HL-60 (cell line): ENCODE results near the gene TSC22D2.
"Not testable (repeated sequence)": the region's sequence is repeated elsewhere in the genome, so short reads cannot be mapped to it uniquely, and the experiment has no call there.

Experiments used
- GABPA ChIP-seq: IDR thresholded peaks from 2 replicates; pipeline ENCODE4 v1.6.1; 2012; ENCODE audit warnings: low read depth
- POLR2AphosphoS5 ChIP-seq: IDR thresholded peaks from 2 replicates; pipeline ENCODE4 v1.6.1; 2012; ENCODE audit warnings: low read depth
- TF ChIP-seq, protein P1 (sequence below): IDR thresholded peaks from one replicate; pipeline ENCODE4 v1.5.1; 2011; ENCODE audit warnings: low read length, control low read depth, inconsistent platforms; ENCODE audit not compliant: insufficient read depth
- TF ChIP-seq, protein P2 (sequence below): IDR thresholded peaks from 2 replicates; pipeline ENCODE4 v1.6.1; 2012; ENCODE audit warnings: low read depth; ENCODE audit not compliant: insufficient replicate concordance

DNA sequence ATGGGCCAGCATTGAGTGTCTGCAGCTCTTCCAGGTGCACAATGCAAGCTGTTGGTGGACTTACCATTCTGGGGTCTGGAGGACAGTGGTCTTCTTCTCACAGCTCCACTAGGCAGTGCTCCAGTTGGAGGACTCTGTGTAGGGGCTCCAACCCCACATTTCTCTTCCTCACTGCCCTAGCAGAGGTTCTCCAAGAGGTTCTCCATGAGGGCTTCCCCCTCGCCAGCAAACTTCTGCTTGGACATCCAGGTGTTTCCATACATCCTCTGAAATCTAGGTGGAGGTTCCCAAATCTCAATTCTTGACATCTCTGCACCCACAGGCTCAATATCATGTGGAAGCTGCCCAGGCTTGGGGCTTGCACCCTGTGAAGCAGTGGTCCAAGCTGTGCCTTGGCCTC, 92.9 kb downstream of the TSC22D2 start:
- TF ChIP-seq, protein P1, sequence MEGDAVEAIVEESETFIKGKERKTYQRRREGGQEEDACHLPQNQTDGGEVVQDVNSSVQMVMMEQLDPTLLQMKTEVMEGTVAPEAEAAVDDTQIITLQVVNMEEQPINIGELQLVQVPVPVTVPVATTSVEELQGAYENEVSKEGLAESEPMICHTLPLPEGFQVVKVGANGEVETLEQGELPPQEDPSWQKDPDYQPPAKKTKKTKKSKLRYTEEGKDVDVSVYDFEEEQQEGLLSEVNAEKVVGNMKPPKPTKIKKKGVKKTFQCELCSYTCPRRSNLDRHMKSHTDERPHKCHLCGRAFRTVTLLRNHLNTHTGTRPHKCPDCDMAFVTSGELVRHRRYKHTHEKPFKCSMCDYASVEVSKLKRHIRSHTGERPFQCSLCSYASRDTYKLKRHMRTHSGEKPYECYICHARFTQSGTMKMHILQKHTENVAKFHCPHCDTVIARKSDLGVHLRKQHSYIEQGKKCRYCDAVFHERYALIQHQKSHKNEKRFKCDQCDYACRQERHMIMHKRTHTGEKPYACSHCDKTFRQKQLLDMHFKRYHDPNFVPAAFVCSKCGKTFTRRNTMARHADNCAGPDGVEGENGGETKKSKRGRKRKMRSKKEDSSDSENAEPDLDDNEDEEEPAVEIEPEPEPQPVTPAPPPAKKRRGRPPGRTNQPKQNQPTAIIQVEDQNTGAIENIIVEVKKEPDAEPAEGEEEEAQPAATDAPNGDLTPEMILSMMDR, result not testable (repeated sequence)
- TF ChIP-seq GABPA, POLR2AphosphoS5: not testable (repeated sequence)
- TF ChIP-seq, protein P2, sequence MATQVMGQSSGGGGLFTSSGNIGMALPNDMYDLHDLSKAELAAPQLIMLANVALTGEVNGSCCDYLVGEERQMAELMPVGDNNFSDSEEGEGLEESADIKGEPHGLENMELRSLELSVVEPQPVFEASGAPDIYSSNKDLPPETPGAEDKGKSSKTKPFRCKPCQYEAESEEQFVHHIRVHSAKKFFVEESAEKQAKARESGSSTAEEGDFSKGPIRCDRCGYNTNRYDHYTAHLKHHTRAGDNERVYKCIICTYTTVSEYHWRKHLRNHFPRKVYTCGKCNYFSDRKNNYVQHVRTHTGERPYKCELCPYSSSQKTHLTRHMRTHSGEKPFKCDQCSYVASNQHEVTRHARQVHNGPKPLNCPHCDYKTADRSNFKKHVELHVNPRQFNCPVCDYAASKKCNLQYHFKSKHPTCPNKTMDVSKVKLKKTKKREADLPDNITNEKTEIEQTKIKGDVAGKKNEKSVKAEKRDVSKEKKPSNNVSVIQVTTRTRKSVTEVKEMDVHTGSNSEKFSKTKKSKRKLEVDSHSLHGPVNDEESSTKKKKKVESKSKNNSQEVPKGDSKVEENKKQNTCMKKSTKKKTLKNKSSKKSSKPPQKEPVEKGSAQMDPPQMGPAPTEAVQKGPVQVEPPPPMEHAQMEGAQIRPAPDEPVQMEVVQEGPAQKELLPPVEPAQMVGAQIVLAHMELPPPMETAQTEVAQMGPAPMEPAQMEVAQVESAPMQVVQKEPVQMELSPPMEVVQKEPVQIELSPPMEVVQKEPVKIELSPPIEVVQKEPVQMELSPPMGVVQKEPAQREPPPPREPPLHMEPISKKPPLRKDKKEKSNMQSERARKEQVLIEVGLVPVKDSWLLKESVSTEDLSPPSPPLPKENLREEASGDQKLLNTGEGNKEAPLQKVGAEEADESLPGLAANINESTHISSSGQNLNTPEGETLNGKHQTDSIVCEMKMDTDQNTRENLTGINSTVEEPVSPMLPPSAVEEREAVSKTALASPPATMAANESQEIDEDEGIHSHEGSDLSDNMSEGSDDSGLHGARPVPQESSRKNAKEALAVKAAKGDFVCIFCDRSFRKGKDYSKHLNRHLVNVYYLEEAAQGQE, result not testable (repeated sequence)
